Keratinocyte (primary cell): ENCODE results near the gene GRIK4. TPM values are rescaled to one million over a fixed set of nuclear protein-coding genes. Genes with fewer than 3 reads are reported as not detected.

Experiments
- DNase-seq: peaks from one replicate; pipeline ENCODE4 v3.0.0-alpha.2; 2011; ENCODE audit warnings: low read depth, missing footprints, low spot score
- FAIRE-seq: peaks from 2 replicates; lab custom pipeline; 2011; peaks lifted over from hg19 to GRCh38; lab: Jason Lieb, UNC
- H2AFZ ChIP-seq: 2 replicates; pipeline ENCODE4 v1.6.0; 2012; ENCODE audit warnings: low read length, control low read depth, inconsistent platforms; ENCODE audit not compliant: control insufficient read depth
- H3K27ac ChIP-seq: 2 replicates; pipeline ENCODE4 v1.5.1; 2011; ENCODE audit warnings: low read length; ENCODE audit not compliant: control insufficient read depth, insufficient read depth
- H3K27me3 ChIP-seq: 3 replicates; pipeline ENCODE4 v1.6.0; 2011; ENCODE audit warnings: low read length; ENCODE audit not compliant: control insufficient read depth, insufficient read depth; ENCODE audit errors: extremely low read depth
- H3K36me3 ChIP-seq, 2 experiments: 2 replicates in 1 of 2; 3 replicates in 1 of 2; pipeline ENCODE4 v1.5.1; 2011; ENCODE audit warnings: low read length in 2 of 2, mild to moderate bottlenecking in 1 of 2; ENCODE audit not compliant: control insufficient read depth in 2 of 2, insufficient read depth in 2 of 2; ENCODE audit errors: extremely low read depth in 1 of 2
- H3K4me1 ChIP-seq: 3 replicates; pipeline ENCODE4 v1.5.1; 2011; ENCODE audit warnings: low read length; ENCODE audit not compliant: control insufficient read depth, insufficient read depth; ENCODE audit errors: extremely low read depth
- H3K4me2 ChIP-seq: 3 replicates; pipeline ENCODE4 v1.6.0; 2011; ENCODE audit warnings: low read depth, low read length; ENCODE audit not compliant: control insufficient read depth, insufficient read depth; ENCODE audit errors: extremely low read depth
- H3K4me3 ChIP-seq, 3 experiments: fragments of 200-600 bp in 1 of 3; sonication (generic) in 1 of 3; 2 replicates in 2 of 3; 3 replicates in 1 of 3; pipeline ENCODE4 v1.5.1; 2011 to 2016; ENCODE audit warnings: low read length in 3 of 3, mild to moderate bottlenecking in 3 of 3, control low read depth in 2 of 3, inconsistent platforms in 1 of 3, low read depth in 1 of 3, mixed read lengths in 1 of 3, mixed run types in 1 of 3, moderate library complexity in 1 of 3; ENCODE audit not compliant: control insufficient read depth in 2 of 3, insufficient read depth in 2 of 3; ENCODE audit errors: extremely low read depth in 1 of 3
- H3K79me2 ChIP-seq: 2 replicates; pipeline ENCODE4 v1.6.0; 2012; ENCODE audit warnings: low read length; ENCODE audit not compliant: control insufficient read depth, insufficient read depth
- H3K9ac ChIP-seq: 3 replicates; pipeline ENCODE4 v1.6.0; 2011; ENCODE audit warnings: low read length; ENCODE audit not compliant: control insufficient read depth, insufficient read depth; ENCODE audit errors: extremely low read depth
- H3K9me1 ChIP-seq: 3 replicates; pipeline ENCODE4 v1.6.0; 2011; ENCODE audit warnings: low read length; ENCODE audit not compliant: control insufficient read depth, insufficient read depth; ENCODE audit errors: extremely low read depth
- H3K9me3 ChIP-seq: 2 replicates; pipeline ENCODE4 v1.5.1; 2012; ENCODE audit warnings: low read depth, low read length; ENCODE audit not compliant: control insufficient read depth
- H4K20me1 ChIP-seq: 3 replicates; pipeline ENCODE4 v1.6.0; 2011; ENCODE audit warnings: low read length; ENCODE audit not compliant: control insufficient read depth, insufficient read depth; ENCODE audit errors: extremely low read depth
- CTCF ChIP-seq, 3 experiments: IDR thresholded peaks in 1 of 3; conservative IDR thresholded peaks in 1 of 3; optimal IDR thresholded peaks in 1 of 3; 2 replicates in 2 of 3; 3 replicates in 1 of 3; pipeline versions ENCODE3 to v1.5.1; 2011; ENCODE audit warnings: low read length in 3 of 3, mild to moderate bottlenecking in 3 of 3, moderate library complexity in 2 of 3, control low read depth in 1 of 3, inconsistent platforms in 1 of 3; ENCODE audit not compliant: insufficient read depth in 2 of 3; ENCODE audit errors: extremely low read depth in 1 of 3
- EZH2 ChIP-seq: IDR thresholded peaks from one replicate; pipeline ENCODE4 v1.6.1; 2012; ENCODE audit warnings: inconsistent platforms, mild to moderate bottlenecking, low read length, moderate library complexity
- dilution Hi-C: fragments of 300-500 bp; cut with MboI; formaldehyde crosslinking; loops from one replicate; pipeline ENCODE4 v1.7.0; 2020; ENCODE audit warnings: low sequenced_read_pairs; ENCODE audit not compliant: extremely low pct_ligation_motif_present
- polyA plus RNA-seq, 5 experiments: library from polyadenylated mRNA; depleted of rRNA in 3 of 5; stranded (reverse) in 3 of 5; stranded (forward) in 1 of 5; unstranded in 1 of 5; fragments of >200 nt; gene quantifications; 1 replicate in 1 of 5; 2 replicates in 3 of 5; 3 replicates in 1 of 5; pipeline versions ENCODE4 v1.2.1 to v1.2.3, GENCODE V29; 2011 to 2012; ENCODE audit warnings: missing spikeins in 2 of 5, low read depth in 1 of 5, low replicate concordance in 1 of 5

Gene GRIK4
- polyA plus RNA-seq, 1 donor (not counting 4 experiments of a cell fraction or from before 2014, with no cell fraction given), result not detected

- no peaks in the 10 kb centered on the region for H4K20me1 ChIP-seq
- H3K9me3 ChIP-seq, result no peaks in the 10 kb centered on the region
- no peaks in the 10 kb centered on the region for H3K79me2 ChIP-seq
- no peaks in the 10 kb centered on the region for H3K36me3 ChIP-seq
- no peak overlapping the region for H3K9ac ChIP-seq
- no peaks in the 10 kb centered on the region for H3K9me1 ChIP-seq
- no peak overlapping the region for H2AFZ ChIP-seq
- H3K27ac ChIP-seq, result no peak overlapping the region
- H3K4me2 ChIP-seq, result no peak overlapping the region
- DNase-seq (no peak), FAIRE-seq (no peak)
- dilution Hi-C loops, result no loop called here
- no peak overlapping the region for H3K4me3 ChIP-seq
- H3K27me3 ChIP-seq, result peaks cover 4% of the 10 kb centered on the region
- no peaks in the 10 kb centered on the region for H3K4me1 ChIP-seq
- no peak for TF ChIP-seq EZH2
- no peak for TF ChIP-seq CTCF (optimal IDR thresholded peaks at IDR 0.05 in 1 of 3, IDR thresholded peaks at IDR 0.05 in 1 of 3, conservative IDR thresholded peaks at IDR 0.05 in 1 of 3; ENCODE audit: extremely low read depth in 1 of 3, insufficient read depth in 2 of 3, low read length in 3 of 3)
These were observed 357.5 kb downstream of the GRIK4 start for GRCh38 chr11:120869097-120869496.

- DNase-seq, result no peak
- Histone ChIP-seq H3K9me1 (no peaks in the 10 kb centered on the region), H3K4me3 (no peak overlapping the region), H3K79me2 (no peaks in the 10 kb centered on the region), H4K20me1 (no peaks in the 10 kb centered on the region), H3K9me3 (no peaks in the 10 kb centered on the region), H2AFZ (no peak overlapping the region), H3K4me1 (no peaks in the 10 kb centered on the region), H3K27me3 (peaks cover 4% of the 10 kb centered on the region), H3K4me2 (no peak overlapping the region), H3K9ac (no peak overlapping the region), H3K27ac (no peak overlapping the region), H3K36me3 (no peaks in the 10 kb centered on the region)
- no peak for FAIRE-seq
- dilution Hi-C loops, result no loop called here
- no peak for TF ChIP-seq CTCF (optimal IDR thresholded peaks at IDR 0.05 in 1 of 3, IDR thresholded peaks at IDR 0.05 in 1 of 3, conservative IDR thresholded peaks at IDR 0.05 in 1 of 3; ENCODE audit: extremely low read depth in 1 of 3, insufficient read depth in 2 of 3, low read length in 3 of 3)
- no peak for TF ChIP-seq EZH2
These were observed 358.0 kb downstream of the GRIK4 start for GRCh38 chr11:120869516-120870011.
